ENCODE measurements around the gene ITGB3BP. TPM values are rescaled to one million over a fixed set of nuclear protein-coding genes. Genes with fewer than 3 reads are reported as not detected.

Gene ITGB3BP
- total RNA-seq, 1 experiment from 2014 or later, result 47.2 TPM

GRCh38 chr1:63405021-63405420, 118.0 kb downstream of the ITGB3BP start:
- no peak overlapping the region for H4K5ac ChIP-seq (ENCODE audit: insufficient read length, low read depth, low read length)
- no peak overlapping the region for H2BK120ac ChIP-seq (ENCODE audit: low read depth, low read length, poor library complexity, severe bottlenecking)

More at GRCh38 chr1:63405021-63405420, 118.0 kb downstream of the ITGB3BP start:
- Histone ChIP-seq H2BK12ac (ENCODE audit: insufficient read length, low read depth, low read length) (no peak overlapping the region), H3K23me2 (ENCODE audit: insufficient read length, low read depth, low read length, poor library complexity, severe bottlenecking) (no peaks in the 10 kb centered on the region), H3K9me3 (ENCODE audit: control insufficient read depth, low read depth, low read length) (no peaks in the 10 kb centered on the region), H3K27ac (ENCODE audit: insufficient read length, low read depth, low read length) (no peak overlapping the region), H3K18ac (ENCODE audit: insufficient read length, low read depth, low read length) (no peak overlapping the region), H3K79me1 (ENCODE audit: insufficient read depth, low read depth, low read length, poor library complexity, severe bottlenecking) (no peaks in the 10 kb centered on the region), H2BK20ac (ENCODE audit: low read depth, low read length, poor library complexity, severe bottlenecking) (no peak overlapping the region), H3K56ac (ENCODE audit: insufficient read length, low read depth, low read length) (no peak overlapping the region), H3K27me3 (ENCODE audit: insufficient read depth, low read length) (no peaks in the 10 kb centered on the region), H2BK5ac (ENCODE audit: insufficient read length, low read length) (no peak overlapping the region), H3T11ph (ENCODE audit: low read length) (no peak overlapping the region), H3K4me2 (ENCODE audit: insufficient read depth, insufficient read length, low read length) (no peak overlapping the region), H2BK15ac (ENCODE audit: low read depth, low read length) (no peak overlapping the region), H3K4me1 (ENCODE audit: insufficient read depth, low read length) (no peaks in the 10 kb centered on the region), H3K14ac (ENCODE audit: insufficient read depth, low read length) (no peak overlapping the region), H3K4ac (ENCODE audit: low read depth, low read length) (no peak overlapping the region), H3K9ac (ENCODE audit: extremely low read depth, insufficient read length, low read length) (no peak overlapping the region), H2AK5ac (ENCODE audit: insufficient read length, low read length) (no peak overlapping the region), H3K79me2 (ENCODE audit: insufficient read depth, low read length) (no peaks in the 10 kb centered on the region), H4K20me1 (ENCODE audit: control insufficient read depth, insufficient read depth, insufficient read length) (no peaks in the 10 kb centered on the region), H4K91ac (ENCODE audit: insufficient read length, low read depth, low read length) (no peak overlapping the region), H2AFZ (ENCODE audit: low read length) (no peak overlapping the region), H3K23ac (ENCODE audit: insufficient read length, low read depth, low read length) (no peak overlapping the region), H4K8ac (replicated peaks; ENCODE audit: insufficient read length, low read depth, low read length) (no peak overlapping the region)
- Mint-ChIP-seq H3K27ac (0 out of 7 replicates have a peak overlapping the region, but pooled peaks of 1 of the 3 experiments have one; percentile 6), H3K4me1 (no peaks in the 10 kb centered on the region), H3K4me3 (no peak overlapping the region), H3K27me3 (ENCODE audit: low read depth) (no peaks in the 10 kb centered on the region), H3K36me3 (ENCODE audit: insufficient read depth in 1 of 3, low read depth in 3 of 3) (peaks cover 0 to 10% (median 2%) of the 10 kb centered on the region in 3 experiments; a peak in 3 of 7 replicates), H3K9me3 (no peaks in the 10 kb centered on the region)
- no peak for DNase-seq
- no peak for TF ChIP-seq CTCF (conservative IDR thresholded peaks at IDR 0.05)

All from H9 (cell line).